ENCODE data around the gene HEPACAM. TPM values are rescaled to one million over a fixed set of nuclear protein-coding genes. Genes with fewer than 3 reads are reported as not detected.

Gene HEPACAM
- total RNA-seq, 1 donor from 2014 or later = 0.08 TPM

DNA sequence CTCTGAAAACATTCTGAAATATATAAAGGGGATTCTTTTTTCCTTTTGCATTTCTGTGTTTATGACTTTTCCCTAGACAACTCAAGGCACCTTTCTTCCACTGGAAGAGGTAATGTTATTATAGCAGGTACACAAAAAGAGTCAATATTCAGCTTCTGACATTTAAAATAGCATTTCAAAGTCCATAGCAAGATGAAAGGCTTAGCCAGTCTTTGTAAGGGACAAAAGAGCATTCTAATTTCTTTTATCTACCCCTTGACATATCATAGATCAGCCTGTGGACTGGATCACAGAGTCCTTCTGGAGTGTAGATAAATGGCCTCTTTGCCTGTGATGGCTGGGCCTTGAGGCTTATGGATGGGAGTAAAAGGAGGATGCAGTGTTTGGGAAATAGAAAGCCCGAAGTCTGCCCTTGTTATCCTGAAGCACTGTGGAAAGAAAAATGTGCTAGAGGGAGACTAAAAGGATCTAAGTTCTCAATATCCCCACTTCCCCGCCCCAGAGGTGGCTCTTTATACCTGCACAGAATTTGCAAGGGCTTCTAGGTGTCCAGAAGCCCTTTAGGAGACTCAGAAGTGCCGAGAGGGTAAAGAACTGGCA is 1.6 kb upstream of the HEPACAM start:
- H3K4me3 Mint-ChIP-seq (ENCODE audit: unreplicated experiment) = no peak overlapping the region
- no peaks in the 10 kb centered on the region for H3K36me3 Mint-ChIP-seq (ENCODE audit: low read depth, unreplicated experiment)
- no peaks in the 10 kb centered on the region for H3K9me3 Mint-ChIP-seq (ENCODE audit: unreplicated experiment)
- no peaks in the 10 kb centered on the region for H3K4me1 Mint-ChIP-seq (ENCODE audit: unreplicated experiment)
- H3K27ac Mint-ChIP-seq (ENCODE audit: unreplicated experiment) = no peak overlapping the region
- peaks cover 2% of the 10 kb centered on the region for H3K27me3 Mint-ChIP-seq (ENCODE audit: unreplicated experiment)
- TF ChIP-seq, protein P1, sequence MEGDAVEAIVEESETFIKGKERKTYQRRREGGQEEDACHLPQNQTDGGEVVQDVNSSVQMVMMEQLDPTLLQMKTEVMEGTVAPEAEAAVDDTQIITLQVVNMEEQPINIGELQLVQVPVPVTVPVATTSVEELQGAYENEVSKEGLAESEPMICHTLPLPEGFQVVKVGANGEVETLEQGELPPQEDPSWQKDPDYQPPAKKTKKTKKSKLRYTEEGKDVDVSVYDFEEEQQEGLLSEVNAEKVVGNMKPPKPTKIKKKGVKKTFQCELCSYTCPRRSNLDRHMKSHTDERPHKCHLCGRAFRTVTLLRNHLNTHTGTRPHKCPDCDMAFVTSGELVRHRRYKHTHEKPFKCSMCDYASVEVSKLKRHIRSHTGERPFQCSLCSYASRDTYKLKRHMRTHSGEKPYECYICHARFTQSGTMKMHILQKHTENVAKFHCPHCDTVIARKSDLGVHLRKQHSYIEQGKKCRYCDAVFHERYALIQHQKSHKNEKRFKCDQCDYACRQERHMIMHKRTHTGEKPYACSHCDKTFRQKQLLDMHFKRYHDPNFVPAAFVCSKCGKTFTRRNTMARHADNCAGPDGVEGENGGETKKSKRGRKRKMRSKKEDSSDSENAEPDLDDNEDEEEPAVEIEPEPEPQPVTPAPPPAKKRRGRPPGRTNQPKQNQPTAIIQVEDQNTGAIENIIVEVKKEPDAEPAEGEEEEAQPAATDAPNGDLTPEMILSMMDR (IDR thresholded peaks at IDR 0.05; ENCODE audit: unreplicated experiment) = no peak
- DNase-seq (ENCODE audit: low spot score) = no peak

DNA sequence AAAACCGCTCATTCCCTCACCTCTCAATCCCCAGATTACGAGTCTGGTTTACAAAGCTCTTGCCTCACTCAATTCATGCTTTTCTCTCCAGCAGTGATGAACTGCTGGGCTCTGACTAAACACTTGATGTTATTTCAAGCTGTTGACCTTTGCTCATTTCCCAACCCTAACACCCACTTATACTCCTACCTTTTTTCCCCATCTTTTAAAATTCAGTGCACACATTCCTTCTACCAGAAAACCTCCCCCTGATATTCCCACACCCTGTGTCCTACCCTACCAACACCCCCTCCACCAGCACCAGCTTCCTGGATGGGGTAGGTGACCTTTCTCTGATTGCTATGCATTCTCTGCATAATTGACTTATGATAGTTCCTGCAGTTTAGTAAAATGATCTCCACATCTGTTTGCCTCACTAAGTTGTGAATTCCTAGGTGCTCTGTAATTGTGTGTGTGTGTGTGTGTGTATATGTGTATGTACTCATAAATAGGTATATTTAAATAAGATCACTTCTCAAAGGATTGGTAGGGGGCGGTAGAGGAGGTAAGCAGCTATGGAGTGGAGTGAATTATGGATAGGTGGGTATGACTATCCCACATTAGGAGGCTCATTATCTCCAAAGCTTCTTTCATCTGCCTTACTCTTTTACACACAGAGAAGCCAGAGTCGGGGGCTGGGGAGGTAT is 842 bp downstream of the HEPACAM start:
- H3K27me3 Mint-ChIP-seq (ENCODE audit: unreplicated experiment) = peaks cover 2% of the 10 kb centered on the region
- H3K9me3 Mint-ChIP-seq (ENCODE audit: unreplicated experiment) = no peaks in the 10 kb centered on the region
- H3K4me1 Mint-ChIP-seq (ENCODE audit: unreplicated experiment) = no peaks in the 10 kb centered on the region
- H3K27ac Mint-ChIP-seq (ENCODE audit: unreplicated experiment) = no peak overlapping the region
- H3K4me3 Mint-ChIP-seq (ENCODE audit: unreplicated experiment) = no peak overlapping the region
- no peaks in the 10 kb centered on the region for H3K36me3 Mint-ChIP-seq (ENCODE audit: low read depth, unreplicated experiment)
- no peak for DNase-seq (ENCODE audit: low spot score)
- TF ChIP-seq, protein P1 (IDR thresholded peaks at IDR 0.05; ENCODE audit: unreplicated experiment) = no peak

DNA sequence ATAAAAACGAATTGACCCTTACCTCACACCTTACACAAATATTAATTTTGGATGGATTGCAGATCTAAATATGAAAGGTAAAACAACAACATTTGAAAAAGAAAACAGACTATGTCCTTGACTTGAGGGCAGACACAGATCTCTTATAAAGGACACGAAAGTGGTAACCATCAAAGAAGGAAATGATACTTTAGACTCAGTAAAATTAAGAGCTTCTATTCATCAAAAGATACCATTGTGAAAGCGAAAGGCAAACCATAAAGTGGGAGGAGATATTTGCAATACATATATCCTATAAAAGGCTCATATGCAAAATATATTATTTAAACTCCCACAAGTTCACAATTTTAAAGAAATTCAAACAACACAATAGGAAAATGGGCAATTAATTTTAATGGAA is 5.0 kb downstream of the HEPACAM start:
- Mint-ChIP-seq H3K27ac (ENCODE audit: unreplicated experiment) (no peak overlapping the region), H3K9me3 (ENCODE audit: unreplicated experiment) (no peaks in the 10 kb centered on the region), H3K27me3 (ENCODE audit: unreplicated experiment) (no peaks in the 10 kb centered on the region), H3K4me3 (ENCODE audit: unreplicated experiment) (no peak overlapping the region), H3K36me3 (ENCODE audit: low read depth, unreplicated experiment) (no peaks in the 10 kb centered on the region), H3K4me1 (ENCODE audit: unreplicated experiment) (no peaks in the 10 kb centered on the region)
- no peak for DNase-seq (ENCODE audit: low spot score)
- TF ChIP-seq, protein P1 (IDR thresholded peaks at IDR 0.05; ENCODE audit: unreplicated experiment) = no peak

DNA sequence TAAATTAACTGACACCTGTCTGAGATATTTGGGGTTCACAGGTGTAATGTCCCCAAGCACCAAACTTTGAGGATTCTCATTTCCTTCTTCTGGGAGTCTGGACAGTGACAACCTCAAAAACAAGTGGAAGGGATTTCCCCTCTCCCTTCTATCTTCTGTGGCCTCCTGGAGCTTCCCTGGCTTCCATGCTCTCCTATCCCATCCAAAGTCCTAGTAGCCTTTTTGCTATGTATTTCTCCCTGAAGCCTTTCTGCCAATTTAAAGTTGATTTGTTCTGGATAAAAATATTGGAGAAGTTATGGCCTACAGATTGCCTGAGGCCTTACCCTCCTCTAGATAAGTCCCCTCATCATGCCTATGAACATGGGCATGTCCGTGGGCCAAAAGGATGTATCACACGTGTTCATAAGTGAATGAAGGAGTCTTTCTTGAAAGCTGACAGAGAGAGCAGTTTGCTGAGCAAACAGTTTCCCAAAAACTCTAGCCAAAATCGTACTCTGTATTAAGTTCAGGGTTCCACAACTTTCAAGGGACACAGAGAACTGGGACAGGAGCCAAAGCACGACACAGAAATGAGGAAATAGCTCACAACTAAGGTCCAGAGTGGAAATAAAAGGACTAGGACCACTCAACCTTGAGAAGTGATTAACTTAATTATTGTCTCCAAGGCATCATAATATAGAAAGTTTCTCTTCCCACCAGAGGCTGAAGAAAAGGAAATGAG is 6.7 kb downstream of the HEPACAM start:
- peaks cover 1% of the 10 kb centered on the region for H3K27me3 Mint-ChIP-seq (ENCODE audit: unreplicated experiment)
- H3K9me3 Mint-ChIP-seq (ENCODE audit: unreplicated experiment) = no peaks in the 10 kb centered on the region
- TF ChIP-seq, protein P1 (IDR thresholded peaks at IDR 0.05; ENCODE audit: unreplicated experiment) = no peak
- H3K27ac Mint-ChIP-seq (ENCODE audit: unreplicated experiment) = no peak overlapping the region
- no peak for DNase-seq (ENCODE audit: low spot score)
- H3K4me3 Mint-ChIP-seq (ENCODE audit: unreplicated experiment) = no peak overlapping the region
- H3K4me1 Mint-ChIP-seq (ENCODE audit: unreplicated experiment) = no peaks in the 10 kb centered on the region
- H3K36me3 Mint-ChIP-seq (ENCODE audit: low read depth, unreplicated experiment) = no peaks in the 10 kb centered on the region

DNA sequence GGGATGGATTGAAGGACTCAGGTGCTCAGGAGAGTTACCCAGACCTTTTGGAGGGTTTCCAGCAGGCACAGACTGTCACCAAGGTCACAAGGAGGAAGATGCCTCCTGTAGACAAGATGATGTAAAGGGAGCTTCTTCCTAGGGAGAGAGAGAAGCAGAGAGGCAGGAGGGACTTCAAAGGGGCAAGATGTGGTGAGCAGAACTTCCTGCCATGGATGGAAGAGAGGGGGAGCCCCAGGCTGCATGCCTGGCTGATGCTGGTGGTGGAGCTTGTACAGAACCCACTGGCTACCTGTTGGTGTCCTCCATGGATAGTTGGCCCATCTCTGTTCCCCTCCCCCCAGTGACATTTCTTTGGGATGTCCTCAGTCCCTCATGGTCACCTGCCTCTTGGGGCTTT is 12.6 kb downstream of the HEPACAM start:
- no peaks in the 10 kb centered on the region for H3K9me3 Mint-ChIP-seq (ENCODE audit: unreplicated experiment)
- TF ChIP-seq, protein P1 (IDR thresholded peaks at IDR 0.05; ENCODE audit: unreplicated experiment) = no peak
- H3K27me3 Mint-ChIP-seq (ENCODE audit: unreplicated experiment) = peaks cover 13% of the 10 kb centered on the region
- H3K4me3 Mint-ChIP-seq (ENCODE audit: unreplicated experiment) = no peak overlapping the region
- H3K27ac Mint-ChIP-seq (ENCODE audit: unreplicated experiment) = no peak overlapping the region
- peaks cover 10% of the 10 kb centered on the region for H3K4me1 Mint-ChIP-seq (ENCODE audit: unreplicated experiment)
- DNase-seq (ENCODE audit: low spot score) = no peak
- no peaks in the 10 kb centered on the region for H3K36me3 Mint-ChIP-seq (ENCODE audit: low read depth, unreplicated experiment)

Measured in endothelial cell (in vitro differentiated cells).